ENCODE results near the gene ULK3.

Gene ULK3

DNA sequence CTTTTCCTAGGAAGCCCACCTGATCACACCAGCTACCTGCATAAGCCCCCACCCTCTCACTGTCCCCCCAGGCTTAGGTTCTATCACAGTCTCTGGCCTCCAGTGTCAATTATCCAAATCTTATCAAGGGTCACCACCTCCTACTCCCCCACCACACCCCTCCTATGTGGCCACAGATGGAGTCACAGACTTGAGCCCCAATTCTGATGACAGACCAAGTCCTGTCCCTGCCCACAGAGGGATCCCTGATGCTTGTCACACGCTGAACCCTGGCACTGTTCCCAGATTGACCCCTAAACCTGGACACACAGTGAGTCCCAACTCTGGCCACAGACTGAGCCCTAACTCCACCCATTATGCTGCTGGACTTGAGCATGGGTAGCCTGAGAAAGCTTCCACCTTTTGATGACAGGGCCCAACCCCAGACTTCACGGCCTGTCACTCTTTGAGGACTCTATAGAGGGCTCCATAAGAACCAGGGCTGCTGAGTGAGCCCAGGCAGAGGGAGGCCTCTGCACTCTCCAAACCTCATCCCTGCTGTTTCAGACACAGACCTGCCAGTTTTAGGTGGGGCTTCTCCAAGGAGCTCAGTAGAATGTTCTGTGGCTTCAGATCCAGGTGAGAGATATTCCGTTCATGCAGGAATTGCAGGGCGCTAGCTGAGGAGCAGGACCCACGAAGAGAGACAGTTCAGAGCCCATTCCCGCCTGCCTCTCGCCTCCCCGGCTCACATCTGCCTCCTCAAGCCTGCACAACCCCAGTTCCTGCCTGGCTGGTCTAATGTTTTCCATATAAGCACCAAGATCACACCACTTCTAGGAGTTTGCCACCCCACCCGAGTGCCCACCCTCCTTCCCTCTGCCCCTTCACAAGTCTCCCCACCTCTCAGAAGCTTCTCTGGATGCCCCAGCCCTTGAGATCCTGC, 1.8 kb downstream of the ULK3 start:
- peaks cover 34% of the 10 kb centered on the region for H3K4me1 ChIP-seq (ENCODE audit: insufficient read depth, insufficient read length)
- DNase-seq (ENCODE audit: low read depth, low spot score): no peak

DNA sequence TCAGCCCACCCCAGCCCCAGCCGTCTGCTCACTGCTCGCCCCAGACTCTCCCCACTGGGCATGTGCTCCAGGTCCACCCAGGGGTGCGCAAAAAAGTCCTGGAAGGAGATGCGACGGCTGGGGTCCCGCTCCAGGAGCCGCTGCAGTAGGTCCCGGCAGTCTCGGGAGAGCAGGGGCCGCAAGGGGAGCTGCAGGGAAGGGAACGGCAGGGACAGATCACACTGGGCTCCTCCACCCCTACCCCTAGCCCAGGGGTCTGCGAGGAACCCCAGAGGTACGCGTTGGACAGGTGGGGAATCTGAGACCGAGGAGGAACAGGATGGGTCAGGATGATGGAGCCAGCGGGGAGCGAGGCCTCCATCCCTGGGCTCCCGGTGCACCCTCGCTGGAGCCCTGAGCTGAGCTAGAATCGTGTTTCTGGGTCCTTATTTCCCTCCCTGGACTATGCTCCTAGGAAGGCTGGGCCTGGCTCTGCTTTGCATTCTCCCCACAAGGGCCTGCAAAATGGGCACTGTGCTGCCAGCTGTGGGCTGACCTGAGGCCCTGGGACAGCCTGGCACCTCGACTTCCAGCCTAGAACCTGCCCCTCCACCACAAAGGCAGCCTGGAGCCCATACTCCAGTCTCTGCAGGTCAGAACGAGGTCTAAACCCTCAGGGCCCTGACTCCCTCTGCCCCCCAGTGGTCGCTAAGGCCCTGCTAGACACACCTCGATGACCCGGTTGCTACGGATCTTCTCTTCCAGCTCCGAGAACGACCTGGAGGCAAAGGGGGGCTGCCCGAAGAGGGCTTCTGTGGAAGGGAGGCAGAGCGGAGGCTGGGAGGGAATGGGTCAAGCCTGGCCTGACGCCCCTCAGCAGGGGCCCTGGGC, 3.2 kb downstream of the ULK3 start:
- no peak for DNase-seq (ENCODE audit: low read depth, low spot score)
- H3K36me3 ChIP-seq (ENCODE audit: insufficient read depth, insufficient read length, low read length): peaks cover 53% of the 10 kb centered on the region
- no peaks in the 10 kb centered on the region for H3K27me3 ChIP-seq (ENCODE audit: insufficient read depth, insufficient read length)
- no peak for TF ChIP-seq SUZ12 (IDR thresholded peaks at IDR 0.05; ENCODE audit: extremely low read depth, insufficient read depth, insufficient read length)
- TF ChIP-seq ZNF274 (IDR thresholded peaks at IDR 0.05; ENCODE audit: low read depth, low read length): no peak
- no peak for TF ChIP-seq YY1 (IDR thresholded peaks at IDR 0.05; ENCODE audit: insufficient read depth, insufficient read length)
- no peaks in the 10 kb centered on the region for H3K9me3 ChIP-seq (ENCODE audit: insufficient read depth, low read length)
- H3K9ac ChIP-seq (ENCODE audit: insufficient read length, low read depth): peak overlapping the region; percentile 42
- no peak overlapping the region for H3K4me3 ChIP-seq (ENCODE audit: insufficient read length, low read depth)
- H3K4me1 ChIP-seq (ENCODE audit: insufficient read depth, insufficient read length): peaks cover 38% of the 10 kb centered on the region

More for the DNA sequence above, 1.8 kb downstream of the ULK3 start:
- H3K4me3 ChIP-seq (ENCODE audit: insufficient read length, low read depth): no peak overlapping the region
- H3K9me3 ChIP-seq (ENCODE audit: insufficient read depth, low read length): no peaks in the 10 kb centered on the region
- peaks cover 56% of the 10 kb centered on the region for H3K36me3 ChIP-seq (ENCODE audit: insufficient read depth, insufficient read length, low read length)
- no peaks in the 10 kb centered on the region for H3K27me3 ChIP-seq (ENCODE audit: insufficient read depth, insufficient read length)
- TF ChIP-seq SUZ12 (IDR thresholded peaks at IDR 0.05; ENCODE audit: extremely low read depth, insufficient read depth, insufficient read length): no peak
- no peak for TF ChIP-seq YY1 (IDR thresholded peaks at IDR 0.05; ENCODE audit: insufficient read depth, insufficient read length)
- TF ChIP-seq ZNF274 (IDR thresholded peaks at IDR 0.05; ENCODE audit: low read depth, low read length): no peak
- peak overlapping the region; percentile 44 for H3K9ac ChIP-seq (ENCODE audit: insufficient read length, low read depth)

DNA sequence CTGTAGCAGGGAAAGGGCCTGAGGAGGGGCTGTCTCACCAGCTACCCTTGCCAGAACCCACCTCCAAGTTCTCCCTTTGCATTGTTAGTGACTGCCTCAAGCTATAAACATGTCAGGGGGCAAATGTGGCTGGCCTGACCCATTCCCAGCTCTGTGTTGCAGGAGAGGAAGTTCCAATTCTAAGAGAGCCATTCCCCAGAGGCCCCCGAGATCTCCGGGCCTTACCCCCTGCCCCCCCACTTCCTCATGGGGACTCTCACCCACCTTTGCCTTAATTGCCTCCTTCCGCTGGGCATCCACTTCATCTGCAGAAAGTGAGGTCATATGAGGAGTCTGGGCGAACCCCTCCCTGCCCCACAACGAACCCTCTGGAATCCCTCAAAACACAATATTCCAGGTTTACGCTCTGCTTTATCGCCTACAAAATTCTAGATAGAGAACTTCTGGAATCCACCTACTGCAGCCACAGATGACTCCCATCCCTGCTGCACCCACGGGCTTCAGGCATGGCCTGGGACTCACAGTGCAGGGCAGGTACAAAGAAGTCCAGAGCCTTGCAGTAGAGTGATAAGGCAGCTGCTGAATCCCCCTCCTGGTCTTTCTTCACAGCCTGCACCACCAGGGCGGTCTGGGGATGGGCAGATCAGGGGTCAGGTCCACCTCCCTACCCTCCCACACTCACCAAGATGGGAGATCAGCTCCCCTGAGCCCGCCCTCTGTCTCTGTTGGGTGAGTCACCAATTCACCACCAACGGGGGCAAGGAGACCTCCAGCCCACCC, 4.0 kb downstream of the ULK3 start:
- Histone ChIP-seq H3K4me1 (ENCODE audit: insufficient read depth, insufficient read length) (peaks cover 40% of the 10 kb centered on the region), H3K9ac (ENCODE audit: insufficient read length, low read depth) (peak overlapping the region; percentile 42)
- no peak for TF ChIP-seq YY1 (IDR thresholded peaks at IDR 0.05; ENCODE audit: insufficient read depth, insufficient read length)

GRCh38 chr15:74838137-74838516, 4.8 kb downstream of the ULK3 start:
- no peak for TF ChIP-seq ZNF274 (IDR thresholded peaks at IDR 0.05; ENCODE audit: low read depth, low read length)
- TF ChIP-seq SUZ12 (IDR thresholded peaks at IDR 0.05; ENCODE audit: extremely low read depth, insufficient read depth, insufficient read length): no peak
- TF ChIP-seq YY1 (IDR thresholded peaks at IDR 0.05; ENCODE audit: insufficient read depth, insufficient read length): no peak
- Histone ChIP-seq H3K9me3 (ENCODE audit: insufficient read depth, low read length) (no peaks in the 10 kb centered on the region), H3K36me3 (ENCODE audit: insufficient read depth, insufficient read length, low read length) (peaks cover 49% of the 10 kb centered on the region), H3K9ac (ENCODE audit: insufficient read length, low read depth) (peak overlapping the region; percentile 34), H3K4me1 (ENCODE audit: insufficient read depth, insufficient read length) (peaks cover 40% of the 10 kb centered on the region), H3K4me3 (ENCODE audit: insufficient read length, low read depth) (no peak overlapping the region), H3K27me3 (ENCODE audit: insufficient read depth, insufficient read length) (no peaks in the 10 kb centered on the region)
- DNase-seq (ENCODE audit: low read depth, low spot score): no peak

More for the DNA sequence above, 4.0 kb downstream of the ULK3 start:
- peaks cover 49% of the 10 kb centered on the region for H3K36me3 ChIP-seq (ENCODE audit: insufficient read depth, insufficient read length, low read length)
- H3K27me3 ChIP-seq (ENCODE audit: insufficient read depth, insufficient read length): no peaks in the 10 kb centered on the region
- no peaks in the 10 kb centered on the region for H3K9me3 ChIP-seq (ENCODE audit: insufficient read depth, low read length)
- H3K4me3 ChIP-seq (ENCODE audit: insufficient read length, low read depth): no peak overlapping the region
- no peak for DNase-seq (ENCODE audit: low read depth, low spot score)

GRCh38 chr15:74837482-74838136, 5.3 kb downstream of the ULK3 start:
- H3K4me3 ChIP-seq (ENCODE audit: insufficient read length, low read depth): no peak overlapping the region
- no peak for DNase-seq (ENCODE audit: low read depth, low spot score)
- H3K9me3 ChIP-seq (ENCODE audit: insufficient read depth, low read length): no peaks in the 10 kb centered on the region
- no peak overlapping the region for H3K9ac ChIP-seq (ENCODE audit: insufficient read length, low read depth)
- no peaks in the 10 kb centered on the region for H3K27me3 ChIP-seq (ENCODE audit: insufficient read depth, insufficient read length)
- peaks cover 49% of the 10 kb centered on the region for H3K36me3 ChIP-seq (ENCODE audit: insufficient read depth, insufficient read length, low read length)
- peaks cover 46% of the 10 kb centered on the region for H3K4me1 ChIP-seq (ENCODE audit: insufficient read depth, insufficient read length)
- TF ChIP-seq ZNF274 (IDR thresholded peaks at IDR 0.05; ENCODE audit: low read depth, low read length) (no peak), YY1 (IDR thresholded peaks at IDR 0.05; ENCODE audit: insufficient read depth, insufficient read length) (no peak), SUZ12 (IDR thresholded peaks at IDR 0.05; ENCODE audit: extremely low read depth, insufficient read depth, insufficient read length) (no peak)

DNA sequence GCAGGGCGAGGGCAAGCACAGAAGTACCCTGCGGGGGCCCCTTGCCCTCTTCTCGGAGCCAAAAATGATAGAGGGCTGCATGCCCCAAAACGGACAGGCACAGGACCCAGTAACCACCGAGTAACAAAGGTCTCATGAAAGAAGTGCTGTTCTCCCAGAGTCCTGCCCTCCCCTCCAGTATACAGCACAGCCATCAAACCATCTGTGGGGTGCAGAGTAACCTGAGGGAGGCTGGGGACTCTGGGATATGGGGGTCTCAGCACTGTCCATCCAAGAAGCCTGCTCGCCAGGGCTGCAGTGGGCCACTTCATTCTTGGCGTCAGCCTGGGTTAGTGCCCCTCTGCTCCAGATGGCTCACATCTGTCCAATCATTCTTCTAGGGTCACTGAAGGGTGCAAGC, 6.1 kb downstream of the ULK3 start:
- no peak for DNase-seq (ENCODE audit: low read depth, low spot score)
- no peaks in the 10 kb centered on the region for H3K9me3 ChIP-seq (ENCODE audit: insufficient read depth, low read length)
- peaks cover 49% of the 10 kb centered on the region for H3K36me3 ChIP-seq (ENCODE audit: insufficient read depth, insufficient read length, low read length)
- H3K9ac ChIP-seq (ENCODE audit: insufficient read length, low read depth): no peak overlapping the region
- TF ChIP-seq SUZ12 (IDR thresholded peaks at IDR 0.05; ENCODE audit: extremely low read depth, insufficient read depth, insufficient read length) (no peak), YY1 (IDR thresholded peaks at IDR 0.05; ENCODE audit: insufficient read depth, insufficient read length) (no peak), ZNF274 (IDR thresholded peaks at IDR 0.05; ENCODE audit: low read depth, low read length) (no peak)
- peaks cover 44% of the 10 kb centered on the region for H3K4me1 ChIP-seq (ENCODE audit: insufficient read depth, insufficient read length)
- no peak overlapping the region for H3K4me3 ChIP-seq (ENCODE audit: insufficient read length, low read depth)
- H3K27me3 ChIP-seq (ENCODE audit: insufficient read depth, insufficient read length): no peaks in the 10 kb centered on the region
